ENCODE measurements around the gene RP2. TPM values are rescaled to one million over a fixed set of nuclear protein-coding genes. Genes with fewer than 3 reads are reported as not detected.

Gene RP2
- total and polyA plus RNA-seq, 9 of the 15 experiments (the other 6 are each of a cell fraction or from before 2014, with no cell fraction given) = 2.0 to 6.9 (median 3.5) TPM

DNA sequence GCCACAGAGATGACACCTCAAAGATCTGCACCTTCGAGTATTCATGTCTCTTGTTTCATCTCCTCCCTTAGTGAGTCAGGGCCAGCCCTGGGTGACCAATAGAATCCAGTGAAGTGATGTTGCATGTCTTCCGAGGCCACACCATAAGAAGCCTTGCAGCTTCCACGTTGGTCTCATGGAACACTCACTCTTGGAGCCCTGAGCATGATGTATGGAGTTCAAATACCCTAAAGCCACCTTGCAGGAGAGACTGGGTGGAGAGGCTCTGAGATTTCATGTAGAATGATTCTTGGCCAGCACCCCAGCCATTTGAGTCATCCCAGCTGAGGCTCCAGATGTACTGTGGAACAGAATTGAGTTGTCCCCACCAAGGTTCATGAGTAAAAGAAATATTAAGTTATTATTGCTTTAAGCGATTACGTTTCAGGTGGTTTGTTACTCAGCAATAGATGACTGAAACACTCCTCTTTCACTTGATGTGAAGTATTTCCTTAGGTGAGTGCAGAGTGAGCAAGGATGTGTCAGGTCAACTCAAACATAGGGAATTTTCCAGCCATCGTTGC lies 5.0 kb upstream of the RP2 start:
- H2AFZ ChIP-seq (ENCODE audit: low read depth, low read length) = no peak overlapping the region
- BruUV-seq (replicated peaks) = no TSS peak
- H3K9me1 ChIP-seq (ENCODE audit: control insufficient read depth, insufficient read depth, low read length) = no peaks in the 10 kb centered on the region
- CTCF ChIA-PET (ENCODE audit: low intra/inter-chr PET ratio) = no interaction called here
- DNase-seq (ENCODE audit: extremely low read depth in 1 of 4, low spot score in 3 of 4) = no peak
- in situ Hi-C loops (cut with MboI) = no loop called here
- no peak overlapping the region for H3K27ac ChIP-seq (ENCODE audit: extremely low read depth, low read depth, low read length)
- no peaks in the 10 kb centered on the region for H3K27me3 ChIP-seq (ENCODE audit: control insufficient read depth in 2 of 2, insufficient read depth in 2 of 2, low read length in 2 of 2)
- no peak overlapping the region for H3K9ac ChIP-seq (ENCODE audit: insufficient read depth in 1 of 2, low read depth in 2 of 2, low read length in 2 of 2)
- H4K20me1 ChIP-seq (replicated peaks; ENCODE audit: control insufficient read depth, insufficient read depth, low read length) = no peaks in the 10 kb centered on the region
- no peak for FAIRE-seq
- intact Hi-C loops (cut with micrococcal nuclease) = no loop called here
- no peaks in the 10 kb centered on the region for H3K9me3 ChIP-seq (replicated peaks; ENCODE audit: control insufficient read depth, insufficient read depth, low read depth, low read length)
- no peaks in the 10 kb centered on the region for H3K79me2 ChIP-seq (ENCODE audit: control insufficient read depth, insufficient read depth, low read length)
- ATAC-seq = no peak
- WGBS (ENCODE audit: insufficient coverage, low coverage, missing lambda C conversion rate) = 9% methylated on average over 6 of the region's 6 CpGs
- POLR2A ChIA-PET = interaction anchor here (1.8 kb wide), 1 partner anchor 22 kb away, joined by 6 read pairs; no protein-coding TSS in a partner anchor
- no peaks in the 10 kb centered on the region for H3K4me1 ChIP-seq (replicated peaks in 1 of 2; ENCODE audit: control insufficient read depth in 2 of 2, insufficient read depth in 2 of 2, low read length in 2 of 2)
- H3K36me3 ChIP-seq (ENCODE audit: control insufficient read depth, insufficient read depth, low read length) = no peaks in the 10 kb centered on the region
- no peak overlapping the region for H3K4me3 ChIP-seq
- H3K4me2 ChIP-seq (ENCODE audit: insufficient read depth, low read length) = no peak overlapping the region
- TF ChIP-seq XRCC4 (IDR thresholded peaks at IDR 0.05; ENCODE audit: extremely low read depth, insufficient read depth, insufficient read length) = no peak
- TF ChIP-seq, protein P1, sequence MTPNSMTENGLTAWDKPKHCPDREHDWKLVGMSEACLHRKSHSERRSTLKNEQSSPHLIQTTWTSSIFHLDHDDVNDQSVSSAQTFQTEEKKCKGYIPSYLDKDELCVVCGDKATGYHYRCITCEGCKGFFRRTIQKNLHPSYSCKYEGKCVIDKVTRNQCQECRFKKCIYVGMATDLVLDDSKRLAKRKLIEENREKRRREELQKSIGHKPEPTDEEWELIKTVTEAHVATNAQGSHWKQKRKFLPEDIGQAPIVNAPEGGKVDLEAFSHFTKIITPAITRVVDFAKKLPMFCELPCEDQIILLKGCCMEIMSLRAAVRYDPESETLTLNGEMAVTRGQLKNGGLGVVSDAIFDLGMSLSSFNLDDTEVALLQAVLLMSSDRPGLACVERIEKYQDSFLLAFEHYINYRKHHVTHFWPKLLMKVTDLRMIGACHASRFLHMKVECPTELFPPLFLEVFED (CRISPR knock-in tag; conservative IDR thresholded peaks at IDR 0.05) = no peak
- TF ChIP-seq KLF10 (CRISPR knock-in tag; IDR thresholded peaks at IDR 0.05) = no peak
- TF ChIP-seq, protein P2, sequence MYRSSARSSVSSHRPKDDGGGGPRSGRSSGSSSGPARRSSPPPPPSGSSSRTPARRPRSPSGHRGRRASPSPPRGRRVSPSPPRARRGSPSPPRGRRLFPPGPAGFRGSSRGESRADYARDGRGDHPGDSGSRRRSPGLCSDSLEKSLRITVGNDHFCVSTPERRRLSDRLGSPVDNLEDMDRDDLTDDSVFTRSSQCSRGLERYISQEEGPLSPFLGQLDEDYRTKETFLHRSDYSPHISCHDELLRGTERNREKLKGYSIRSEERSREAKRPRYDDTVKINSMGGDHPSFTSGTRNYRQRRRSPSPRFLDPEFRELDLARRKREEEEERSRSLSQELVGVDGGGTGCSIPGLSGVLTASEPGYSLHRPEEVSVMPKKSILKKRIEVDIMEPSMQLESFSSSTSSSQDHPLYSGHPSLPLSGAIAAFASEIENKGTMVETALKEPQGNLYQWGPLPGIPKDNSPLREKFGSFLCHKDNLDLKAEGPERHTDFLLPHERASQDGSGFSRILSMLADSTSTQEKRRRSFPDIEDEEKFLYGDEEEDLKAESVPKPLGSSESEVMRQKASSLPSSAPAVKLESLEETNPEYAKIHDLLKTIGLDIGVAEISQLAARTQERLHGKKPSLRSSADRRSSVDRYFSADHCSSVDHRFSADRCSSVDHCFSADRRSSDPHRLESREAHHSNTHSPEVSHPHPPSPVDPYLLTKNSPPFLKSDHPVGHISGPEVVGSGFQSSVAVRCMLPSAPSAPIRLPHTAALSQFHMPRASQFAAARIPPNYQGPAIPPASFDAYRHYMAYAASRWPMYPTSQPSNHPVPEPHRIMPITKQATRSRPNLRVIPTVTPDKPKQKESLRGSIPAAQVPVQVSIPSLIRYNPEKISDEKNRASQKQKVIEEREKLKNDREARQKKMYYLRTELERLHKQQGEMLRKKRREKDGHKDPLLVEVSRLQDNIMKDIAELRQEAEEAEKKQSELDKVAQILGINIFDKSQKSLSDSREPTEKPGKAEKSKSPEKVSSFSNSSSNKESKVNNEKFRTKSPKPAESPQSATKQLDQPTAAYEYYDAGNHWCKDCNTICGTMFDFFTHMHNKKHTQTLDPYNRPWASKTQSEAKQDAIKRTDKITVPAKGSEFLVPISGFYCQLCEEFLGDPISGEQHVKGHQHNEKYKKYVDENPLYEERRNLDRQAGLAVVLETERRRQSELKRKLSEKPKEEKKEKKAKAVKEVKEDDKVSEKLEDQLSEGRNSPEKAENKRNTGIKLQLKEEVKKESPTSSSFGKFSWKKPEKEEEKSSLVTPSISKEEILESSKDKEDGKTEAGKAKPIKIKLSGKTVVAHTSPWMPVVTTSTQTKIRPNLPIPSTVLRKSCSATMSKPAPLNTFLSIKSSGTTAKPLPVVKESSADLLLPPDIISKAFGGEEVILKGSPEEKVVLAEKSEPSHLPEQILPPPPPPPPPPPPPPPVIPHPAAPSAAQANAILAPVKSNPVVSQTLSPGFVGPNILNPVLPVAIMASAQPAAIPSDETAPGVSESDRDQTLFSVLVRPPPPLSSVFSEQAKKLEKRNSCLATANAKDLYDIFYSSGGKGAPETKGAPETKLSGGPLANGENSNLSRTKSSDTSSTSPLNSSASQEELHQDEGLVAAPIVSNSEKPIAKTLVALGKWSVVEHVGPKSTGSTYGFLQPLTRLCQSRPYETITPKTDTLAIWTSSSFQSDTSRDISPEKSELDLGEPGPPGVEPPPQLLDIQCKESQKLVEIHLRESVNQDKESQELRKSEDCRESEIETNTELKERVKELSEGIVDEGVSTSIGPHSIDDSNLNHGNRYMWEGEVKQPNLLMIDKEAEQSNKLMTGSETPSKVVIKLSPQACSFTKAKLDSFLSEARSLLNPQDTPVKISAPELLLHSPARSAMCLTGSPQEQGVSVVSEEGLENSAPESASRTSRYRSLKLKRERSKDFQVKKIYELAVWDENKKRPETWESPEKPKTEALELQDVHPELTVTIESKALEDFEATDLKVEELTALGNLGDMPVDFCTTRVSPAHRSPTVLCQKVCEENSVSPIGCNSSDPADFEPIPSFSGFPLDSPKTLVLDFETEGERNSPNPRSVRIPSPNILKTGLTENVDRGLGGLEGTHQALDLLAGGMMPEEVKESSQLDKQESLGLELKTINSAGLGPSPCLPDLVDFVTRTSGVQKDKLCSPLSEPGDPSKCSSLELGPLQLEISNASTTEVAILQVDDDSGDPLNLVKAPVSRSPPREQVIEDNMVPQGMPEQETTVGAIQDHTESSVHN (IDR thresholded peaks at IDR 0.05; ENCODE audit: borderline replicate concordance in 1 of 2, low read depth in 1 of 2) = no peak
- TF ChIP-seq SAFB2 (IDR thresholded peaks at IDR 0.05; ENCODE audit: borderline replicate concordance, low read depth, low read length, severe bottlenecking) = no peak
- TF ChIP-seq, protein P3, sequence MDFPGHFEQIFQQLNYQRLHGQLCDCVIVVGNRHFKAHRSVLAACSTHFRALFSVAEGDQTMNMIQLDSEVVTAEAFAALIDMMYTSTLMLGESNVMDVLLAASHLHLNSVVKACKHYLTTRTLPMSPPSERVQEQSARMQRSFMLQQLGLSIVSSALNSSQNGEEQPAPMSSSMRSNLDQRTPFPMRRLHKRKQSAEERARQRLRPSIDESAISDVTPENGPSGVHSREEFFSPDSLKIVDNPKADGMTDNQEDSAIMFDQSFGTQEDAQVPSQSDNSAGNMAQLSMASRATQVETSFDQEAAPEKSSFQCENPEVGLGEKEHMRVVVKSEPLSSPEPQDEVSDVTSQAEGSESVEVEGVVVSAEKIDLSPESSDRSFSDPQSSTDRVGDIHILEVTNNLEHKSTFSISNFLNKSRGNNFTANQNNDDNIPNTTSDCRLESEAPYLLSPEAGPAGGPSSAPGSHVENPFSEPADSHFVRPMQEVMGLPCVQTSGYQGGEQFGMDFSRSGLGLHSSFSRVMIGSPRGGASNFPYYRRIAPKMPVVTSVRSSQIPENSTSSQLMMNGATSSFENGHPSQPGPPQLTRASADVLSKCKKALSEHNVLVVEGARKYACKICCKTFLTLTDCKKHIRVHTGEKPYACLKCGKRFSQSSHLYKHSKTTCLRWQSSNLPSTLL (IDR thresholded peaks at IDR 0.05) = no peak
- TF ChIP-seq, protein P4, sequence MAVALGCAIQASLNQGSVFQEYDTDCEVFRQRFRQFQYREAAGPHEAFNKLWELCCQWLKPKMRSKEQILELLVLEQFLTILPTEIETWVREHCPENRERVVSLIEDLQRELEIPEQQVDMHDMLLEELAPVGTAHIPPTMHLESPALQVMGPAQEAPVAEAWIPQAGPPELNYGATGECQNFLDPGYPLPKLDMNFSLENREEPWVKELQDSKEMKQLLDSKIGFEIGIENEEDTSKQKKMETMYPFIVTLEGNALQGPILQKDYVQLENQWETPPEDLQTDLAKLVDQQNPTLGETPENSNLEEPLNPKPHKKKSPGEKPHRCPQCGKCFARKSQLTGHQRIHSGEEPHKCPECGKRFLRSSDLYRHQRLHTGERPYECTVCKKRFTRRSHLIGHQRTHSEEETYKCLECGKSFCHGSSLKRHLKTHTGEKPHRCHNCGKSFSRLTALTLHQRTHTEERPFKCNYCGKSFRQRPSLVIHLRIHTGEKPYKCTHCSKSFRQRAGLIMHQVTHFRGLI (CRISPR knock-in tag; IDR thresholded peaks at IDR 0.05) = no peak
- no peak for TF ChIP-seq SMARCA4 (IDR thresholded peaks at IDR 0.05)

All from K562 (cell line).